Stimulated activated CD8-positive, alpha-beta memory T cell treated with anti-CD3 and anti-CD28 coated beads, Interleukin-15, amount 100 ng/mL, for 1 hour (primary cell): ENCODE results near the gene CPNE2.
"Not testable (repeated sequence)": the region's sequence is repeated elsewhere in the genome, so short reads cannot be mapped to it uniquely, and the experiment has no call there.

Experiments used
- DNase-seq: peaks from one replicate; pipeline ENCODE4 v3.0.0-alpha.2; 2020; ENCODE audit warnings: low read depth

CPNE2 gene

GRCh38 chr16:57098188-57098841 is 5.9 kb downstream of the CPNE2 start:
- DNase-seq, result no peak

GRCh38 chr16:57099965-57100364 is 7.6 kb downstream of the CPNE2 start:
- DNase-seq, result not testable (repeated sequence)

- no peak for DNase-seq
Observed at GRCh38 chr16:57100445-57100844, 8.1 kb downstream of the CPNE2 start.

- DNase-seq, result no peak
Observed at GRCh38 chr16:57102888-57103851, 10.8 kb downstream of the CPNE2 start.

- DNase-seq, result no peak
Observed at GRCh38 chr16:57104706-57105105, 12.3 kb downstream of the CPNE2 start.

GRCh38 chr16:57105184-57105583 is 12.8 kb downstream of the CPNE2 start:
- no peak for DNase-seq

- no peak for DNase-seq
Observed at GRCh38 chr16:57106767-57107166, 14.4 kb downstream of the CPNE2 start.

- no peak for DNase-seq
Observed at GRCh38 chr16:57107321-57107922, 15.0 kb downstream of the CPNE2 start.

- DNase-seq, result no peak
Observed at GRCh38 chr16:57108432-57108831, 16.0 kb downstream of the CPNE2 start.

- not testable (repeated sequence) for DNase-seq
Observed at GRCh38 chr16:57109259-57110105, 17.1 kb downstream of the CPNE2 start.

GRCh38 chr16:57110937-57111336 is 18.6 kb downstream of the CPNE2 start:
- DNase-seq, result no peak

GRCh38 chr16:57111420-57111819 is 19.0 kb downstream of the CPNE2 start:
- no peak for DNase-seq

GRCh38 chr16:57112403-57113041 is 20.1 kb downstream of the CPNE2 start:
- DNase-seq, result no peak

GRCh38 chr16:57113042-57113453 is 20.7 kb downstream of the CPNE2 start:
- no peak for DNase-seq

GRCh38 chr16:57113664-57114063 is 21.3 kb downstream of the CPNE2 start:
- DNase-seq, result no peak

GRCh38 chr16:57115168-57115513 is 22.8 kb downstream of the CPNE2 start:
- no peak for DNase-seq

GRCh38 chr16:57115514-57116182 is 23.3 kb downstream of the CPNE2 start:
- no peak for DNase-seq

GRCh38 chr16:57118461-57119084 is 26.2 kb downstream of the CPNE2 start:
- DNase-seq, result no peak

- DNase-seq, result no peak
Observed at GRCh38 chr16:57123216-57123973, 31.0 kb downstream of the CPNE2 start.
